ENCODE results near the gene TDRD5. TPM values are rescaled to one million over a fixed set of nuclear protein-coding genes. Genes with fewer than 3 reads are reported as not detected.

TDRD5 gene
- total and polyA plus RNA-seq, 9 donors, result under 0.01 to 0.24 (median 0.16) TPM; not detected in 6

DNA sequence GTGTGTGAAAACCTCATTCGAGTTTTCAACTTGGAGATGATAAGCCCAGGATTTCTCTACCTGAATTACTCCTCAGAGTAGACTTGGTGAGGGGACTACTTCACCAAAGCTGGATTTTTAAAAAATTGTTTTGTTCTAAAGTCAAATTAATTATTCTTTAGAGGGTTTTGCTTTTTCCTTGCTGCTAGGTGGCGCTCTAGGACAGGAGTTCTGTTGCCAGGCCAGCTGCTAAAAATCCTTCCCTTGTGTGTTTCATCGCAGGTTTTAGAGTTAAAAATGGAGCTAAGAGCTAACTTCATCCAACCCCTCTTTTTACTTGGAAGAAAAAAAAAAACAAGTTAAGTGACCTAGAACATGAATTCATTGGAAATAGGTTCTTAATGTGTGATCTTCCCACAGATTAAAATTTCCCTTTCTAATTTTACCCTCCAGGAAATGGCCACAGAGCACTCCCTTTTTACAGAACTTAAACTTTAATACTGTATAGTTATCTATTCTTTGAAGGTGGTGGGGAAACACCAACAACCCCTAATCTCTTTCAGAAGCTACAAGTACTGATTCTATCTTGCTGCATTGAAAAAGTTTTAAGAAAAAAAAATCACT, 114.8 kb downstream of the TDRD5 start:
- no CpG with 5 or more reads among the region's 3 CpGs for WGBS (ENCODE audit: insufficient coverage)
- H3K27me3 ChIP-seq (ENCODE audit: control insufficient read depth, insufficient read depth, low read length), result no peaks in the 10 kb centered on the region

DNA sequence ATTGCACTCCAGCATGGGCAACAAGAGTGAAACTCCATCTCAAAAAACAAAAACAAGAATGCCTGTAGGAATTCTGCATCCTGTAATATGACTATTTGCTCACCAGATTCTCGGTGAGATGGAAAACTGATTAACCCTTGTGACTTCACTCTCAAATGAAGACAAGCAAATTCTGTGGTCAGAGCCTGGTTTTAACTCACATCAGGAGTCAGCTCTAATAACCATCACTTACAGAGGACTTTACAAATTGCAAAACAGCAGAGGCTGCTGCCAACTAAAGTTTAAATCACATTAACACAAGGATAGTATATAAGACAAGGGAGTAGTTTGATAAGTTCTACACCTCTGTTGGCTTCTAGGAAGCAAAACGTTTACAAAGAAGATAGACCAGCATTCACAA, 115.8 kb downstream of the TDRD5 start:
- WGBS (ENCODE audit: insufficient coverage), result no CpG with 5 or more reads among the region's 2 CpGs
- DNase-seq, result no peak
- Histone ChIP-seq H3K27me3 (ENCODE audit: control insufficient read depth, insufficient read depth, low read length) (no peaks in the 10 kb centered on the region), H3K4me3 (ENCODE audit: low read length) (no peak overlapping the region), H3K27ac (ENCODE audit: low read length) (no peak overlapping the region), H3K9me3 (replicated peaks; ENCODE audit: control insufficient read depth, low read depth, low read length) (no peaks in the 10 kb centered on the region), H3K4me1 (ENCODE audit: control insufficient read depth, insufficient read depth, low read length) (peaks cover 14% of the 10 kb centered on the region), H3K36me3 (ENCODE audit: control insufficient read depth, insufficient read depth, low read length) (no peaks in the 10 kb centered on the region)

More for the DNA sequence above, 114.8 kb downstream of the TDRD5 start:
- Histone ChIP-seq H3K36me3 (ENCODE audit: control insufficient read depth, insufficient read depth, low read length) (no peaks in the 10 kb centered on the region), H3K27ac (ENCODE audit: low read length) (no peak overlapping the region), H3K4me1 (ENCODE audit: control insufficient read depth, insufficient read depth, low read length) (peaks cover 14% of the 10 kb centered on the region), H3K9me3 (replicated peaks; ENCODE audit: control insufficient read depth, low read depth, low read length) (no peaks in the 10 kb centered on the region), H3K4me3 (ENCODE audit: low read length) (no peak overlapping the region)
- peak; percentile 88 for DNase-seq

DNA sequence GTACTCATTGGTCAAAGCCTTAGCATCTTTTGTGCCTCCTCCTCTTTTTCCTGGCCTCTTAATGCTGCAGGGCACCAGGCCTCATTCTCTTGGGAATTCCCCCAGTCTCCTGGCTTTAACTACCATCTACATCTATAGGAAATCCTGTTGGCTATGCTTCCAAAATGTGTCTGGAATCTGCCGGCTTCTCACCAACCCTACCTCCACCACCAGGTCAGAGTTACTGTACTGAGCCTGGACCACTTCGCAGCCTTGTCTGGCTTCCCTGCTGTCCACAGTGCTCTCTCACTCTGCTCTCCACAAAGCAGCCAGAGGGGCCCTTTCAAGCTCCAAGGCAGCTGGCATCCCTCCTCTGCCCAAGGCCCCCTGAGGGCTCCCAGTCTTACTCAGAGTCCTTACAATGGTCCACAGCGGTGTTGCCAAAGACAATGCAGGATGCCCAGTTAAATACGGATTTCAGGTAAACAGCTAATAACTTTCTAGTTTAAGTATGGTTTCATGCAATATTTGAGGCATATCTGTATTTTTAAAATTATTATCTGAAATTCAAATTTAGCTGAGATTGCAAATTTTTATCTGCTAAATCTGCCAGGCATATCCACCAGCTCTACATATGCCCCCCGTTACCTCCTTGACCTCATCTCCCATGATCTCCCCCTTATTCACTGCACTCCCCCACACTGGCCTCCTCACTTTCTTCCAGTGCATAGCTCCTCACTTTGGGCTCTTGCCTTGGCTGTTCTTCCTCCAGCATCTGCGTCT, 117.0 kb downstream of the TDRD5 start:
- no peak for DNase-seq
- Histone ChIP-seq H3K9me3 (replicated peaks; ENCODE audit: control insufficient read depth, low read depth, low read length) (no peaks in the 10 kb centered on the region), H3K27me3 (ENCODE audit: control insufficient read depth, insufficient read depth, low read length) (no peaks in the 10 kb centered on the region), H3K4me3 (ENCODE audit: low read length) (no peak overlapping the region), H3K4me1 (ENCODE audit: control insufficient read depth, insufficient read depth, low read length) (peaks cover 14% of the 10 kb centered on the region), H3K36me3 (ENCODE audit: control insufficient read depth, insufficient read depth, low read length) (no peaks in the 10 kb centered on the region), H3K27ac (ENCODE audit: low read length) (no peak overlapping the region)
- 65% methylated on average over 4 of the region's 6 CpGs for WGBS (ENCODE audit: insufficient coverage)

DNA sequence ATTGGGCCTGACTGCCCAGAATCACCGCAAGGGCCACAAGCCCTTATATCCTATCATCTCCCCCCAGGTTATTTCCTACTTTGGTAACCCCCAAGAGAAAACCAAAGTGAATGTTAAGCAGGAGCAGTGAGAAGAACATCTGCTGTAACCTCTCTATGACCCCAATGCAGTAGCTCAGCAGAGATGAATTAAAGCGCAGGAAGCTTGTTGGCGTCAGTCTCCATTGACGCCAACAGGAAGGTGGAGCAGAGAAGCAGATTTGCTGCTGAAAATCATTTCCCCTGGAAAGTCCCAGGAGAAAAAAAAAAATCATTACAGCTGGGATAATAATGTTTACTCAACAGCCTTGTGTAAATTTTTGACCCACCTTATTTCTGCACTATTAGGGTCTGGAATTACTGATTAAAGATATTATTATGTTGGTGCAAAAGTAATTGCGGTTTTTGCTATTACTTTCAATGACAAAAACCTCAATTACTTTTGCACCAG, 118.3 kb downstream of the TDRD5 start:
- WGBS (ENCODE audit: insufficient coverage), result 0% methylated on average over 1 of the region's 5 CpGs
- Histone ChIP-seq H3K9me3 (replicated peaks; ENCODE audit: control insufficient read depth, low read depth, low read length) (peaks cover 10% of the 10 kb centered on the region), H3K27ac (ENCODE audit: low read length) (peak overlapping the region; percentile 60), H3K4me3 (ENCODE audit: low read length) (no peak overlapping the region), H3K36me3 (ENCODE audit: control insufficient read depth, insufficient read depth, low read length) (no peaks in the 10 kb centered on the region), H3K4me1 (ENCODE audit: control insufficient read depth, insufficient read depth, low read length) (peaks cover 14% of the 10 kb centered on the region), H3K27me3 (ENCODE audit: control insufficient read depth, insufficient read depth, low read length) (no peaks in the 10 kb centered on the region)
- peak; percentile 95 for DNase-seq

DNA sequence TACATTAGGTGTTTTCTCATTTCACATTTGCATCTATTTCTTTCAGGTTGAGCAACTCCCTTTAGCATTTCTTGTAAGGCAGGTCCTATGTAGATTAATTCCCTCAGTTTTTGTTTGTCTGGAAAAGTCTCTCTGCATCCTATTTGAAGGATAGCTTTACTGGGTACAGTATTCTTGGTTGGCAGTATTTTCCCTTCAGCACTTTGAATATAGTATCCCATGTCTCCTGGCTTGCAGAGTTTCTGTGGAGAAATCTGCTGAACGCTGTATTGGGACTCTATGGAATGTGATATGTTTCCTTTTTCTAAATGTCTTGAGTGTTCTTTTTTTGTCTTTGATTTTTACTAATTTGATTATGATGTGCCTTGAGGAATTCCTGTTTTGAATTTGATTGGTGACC, 122.5 kb downstream of the TDRD5 start:
- no peaks in the 10 kb centered on the region for H3K27me3 ChIP-seq (ENCODE audit: control insufficient read depth, insufficient read depth, low read length)
- no peak overlapping the region for H3K27ac ChIP-seq (ENCODE audit: low read length)
- H3K4me1 ChIP-seq (ENCODE audit: control insufficient read depth, insufficient read depth, low read length), result peaks cover 12% of the 10 kb centered on the region
- H3K9me3 ChIP-seq (replicated peaks; ENCODE audit: control insufficient read depth, low read depth, low read length), result peaks cover 27% of the 10 kb centered on the region
- H3K36me3 ChIP-seq (ENCODE audit: control insufficient read depth, insufficient read depth, low read length), result no peaks in the 10 kb centered on the region
- WGBS (ENCODE audit: insufficient coverage), result no CpG with 5 or more reads among the region's 1 CpG
- no peak for DNase-seq
- H3K4me3 ChIP-seq (ENCODE audit: low read length), result no peak overlapping the region

DNA sequence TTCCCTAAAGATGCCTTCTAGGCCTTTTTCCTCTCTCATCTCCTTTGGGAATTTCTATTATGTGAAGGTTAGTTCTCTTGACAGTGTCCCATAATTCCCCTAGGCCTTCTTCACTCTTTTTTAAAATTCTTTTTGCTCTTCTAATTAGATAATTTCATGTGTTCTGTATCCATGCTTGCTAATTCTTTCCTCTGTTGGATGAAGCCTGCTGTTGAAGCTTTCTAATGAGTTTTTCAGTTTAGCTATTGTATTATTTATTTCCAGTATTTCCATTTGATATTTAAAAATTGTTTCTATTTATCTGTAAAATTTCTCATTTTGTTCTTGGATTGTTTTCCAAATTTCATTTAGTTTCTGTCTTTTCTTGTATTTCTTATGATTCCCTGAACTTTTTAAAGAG, 123.0 kb downstream of the TDRD5 start:
- no peak overlapping the region for H3K4me3 ChIP-seq (ENCODE audit: low read length)
- no peak for DNase-seq
- H3K27ac ChIP-seq (ENCODE audit: low read length), result no peak overlapping the region
- peaks cover 9% of the 10 kb centered on the region for H3K4me1 ChIP-seq (ENCODE audit: control insufficient read depth, insufficient read depth, low read length)
- no peaks in the 10 kb centered on the region for H3K27me3 ChIP-seq (ENCODE audit: control insufficient read depth, insufficient read depth, low read length)
- H3K9me3 ChIP-seq (replicated peaks; ENCODE audit: control insufficient read depth, low read depth, low read length), result peaks cover 27% of the 10 kb centered on the region
- no peaks in the 10 kb centered on the region for H3K36me3 ChIP-seq (ENCODE audit: control insufficient read depth, insufficient read depth, low read length)

DNA sequence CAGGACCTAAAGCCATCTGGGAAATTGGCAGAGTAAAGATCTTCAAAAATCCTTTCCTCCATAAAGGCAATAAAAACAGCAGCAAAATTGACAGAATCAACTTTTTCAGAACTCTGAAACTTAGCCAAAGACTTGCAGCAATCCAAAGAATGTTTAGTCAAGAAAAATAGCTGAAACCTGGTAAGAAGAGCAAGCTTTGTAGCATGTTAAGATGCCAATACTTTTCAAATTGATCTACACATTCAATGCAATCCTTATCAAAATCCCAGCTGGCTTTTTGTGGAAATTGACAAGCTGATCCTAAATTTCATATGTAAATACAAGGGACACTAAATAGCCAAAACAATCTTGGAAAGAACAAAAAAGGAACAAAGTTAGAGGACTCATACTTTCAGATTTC, 127.6 kb downstream of the TDRD5 start:
- Histone ChIP-seq H3K27ac (ENCODE audit: low read length) (no peak overlapping the region), H3K36me3 (ENCODE audit: control insufficient read depth, insufficient read depth, low read length) (no peaks in the 10 kb centered on the region), H3K4me1 (ENCODE audit: control insufficient read depth, insufficient read depth, low read length) (no peaks in the 10 kb centered on the region), H3K4me3 (ENCODE audit: low read length) (no peak overlapping the region), H3K27me3 (ENCODE audit: control insufficient read depth, insufficient read depth, low read length) (no peaks in the 10 kb centered on the region), H3K9me3 (replicated peaks; ENCODE audit: control insufficient read depth, low read depth, low read length) (peaks cover 23% of the 10 kb centered on the region)
- no peak for DNase-seq

DNA sequence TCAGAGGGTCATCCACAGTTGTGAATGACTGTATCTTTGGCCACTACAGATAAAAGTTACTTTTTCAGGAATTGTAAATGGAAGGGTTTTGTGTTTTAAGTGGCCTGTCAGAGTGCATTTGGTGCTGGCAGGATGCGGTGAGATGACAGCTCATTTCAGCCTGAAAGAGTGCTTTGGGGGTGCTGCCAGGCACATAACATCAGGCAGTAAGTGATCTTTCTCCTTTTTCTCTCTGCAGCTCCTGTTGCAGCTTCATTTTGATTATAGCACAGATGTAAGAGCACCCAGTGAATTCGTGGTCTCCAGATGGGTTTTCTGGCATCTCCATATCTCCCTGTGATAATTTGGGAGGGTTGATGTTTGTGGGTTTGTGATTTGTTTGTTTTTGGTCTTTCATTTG, 136.6 kb downstream of the TDRD5 start:
- H3K4me1 ChIP-seq (ENCODE audit: control insufficient read depth, insufficient read depth, low read length), result no peaks in the 10 kb centered on the region
- 63% methylated on average over 1 of the region's 2 CpGs for WGBS (ENCODE audit: insufficient coverage)
- H3K27ac ChIP-seq (ENCODE audit: low read length), result no peak overlapping the region
- no peak for DNase-seq
- H3K9me3 ChIP-seq (replicated peaks; ENCODE audit: control insufficient read depth, low read depth, low read length), result no peaks in the 10 kb centered on the region
- H3K27me3 ChIP-seq (ENCODE audit: control insufficient read depth, insufficient read depth, low read length), result peaks cover 5% of the 10 kb centered on the region
- no peaks in the 10 kb centered on the region for H3K36me3 ChIP-seq (ENCODE audit: control insufficient read depth, insufficient read depth, low read length)
- no peak overlapping the region for H3K4me3 ChIP-seq (ENCODE audit: low read length)

DNA sequence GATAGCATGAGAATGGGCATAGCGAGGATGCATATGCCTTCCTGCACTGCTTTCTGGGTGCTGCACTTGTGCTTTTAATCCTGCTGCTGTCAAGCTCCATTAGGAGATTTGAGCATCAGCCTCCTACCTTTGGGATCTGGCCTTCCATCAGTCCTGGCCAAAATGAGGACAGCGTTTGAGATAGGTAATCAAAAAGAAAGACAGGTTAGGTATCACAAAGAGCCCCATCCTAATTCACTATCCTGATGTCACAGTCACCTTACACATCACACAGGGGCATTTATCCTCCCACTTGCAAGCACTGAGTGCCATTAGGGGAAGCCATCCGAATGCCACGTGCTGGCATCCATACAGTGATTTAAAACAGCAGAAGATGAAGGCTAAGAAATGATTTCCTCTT, 138.2 kb downstream of the TDRD5 start:
- Histone ChIP-seq H3K9me3 (replicated peaks; ENCODE audit: control insufficient read depth, low read depth, low read length) (no peaks in the 10 kb centered on the region), H3K4me1 (ENCODE audit: control insufficient read depth, insufficient read depth, low read length) (no peaks in the 10 kb centered on the region)
- WGBS (ENCODE audit: insufficient coverage), result 100% methylated on average over 1 of the region's 4 CpGs

DNA sequence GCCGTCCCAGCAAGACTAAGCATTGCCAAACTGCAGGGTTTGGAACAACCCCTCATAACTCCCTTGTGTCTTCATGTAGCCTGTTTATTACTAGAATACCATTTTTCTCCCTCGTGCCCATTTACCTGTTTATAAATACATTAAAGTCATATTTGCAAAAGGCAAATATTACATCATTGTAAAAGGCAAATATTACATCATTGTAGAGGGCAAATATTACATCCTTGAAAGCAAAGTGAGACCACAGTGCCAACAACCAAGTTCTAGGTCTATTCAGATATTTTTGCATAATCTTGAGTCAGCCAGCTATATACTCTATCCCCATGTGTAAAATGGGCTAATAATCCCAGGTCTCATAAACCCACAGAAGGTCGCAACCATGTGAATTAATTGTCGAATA, 140.0 kb downstream of the TDRD5 start:
- H3K27me3 ChIP-seq (ENCODE audit: control insufficient read depth, insufficient read depth, low read length), result peaks cover 5% of the 10 kb centered on the region
- no CpG with 5 or more reads among the region's 4 CpGs for WGBS (ENCODE audit: insufficient coverage)

More for the DNA sequence above, 138.2 kb downstream of the TDRD5 start:
- H3K27me3 ChIP-seq (ENCODE audit: control insufficient read depth, insufficient read depth, low read length), result peaks cover 5% of the 10 kb centered on the region
- DNase-seq, result no peak
- H3K4me3 ChIP-seq (ENCODE audit: low read length), result no peak overlapping the region
- H3K36me3 ChIP-seq (ENCODE audit: control insufficient read depth, insufficient read depth, low read length), result no peaks in the 10 kb centered on the region
- no peak overlapping the region for H3K27ac ChIP-seq (ENCODE audit: low read length)

More for the DNA sequence above, 140.0 kb downstream of the TDRD5 start:
- no peaks in the 10 kb centered on the region for H3K4me1 ChIP-seq (ENCODE audit: control insufficient read depth, insufficient read depth, low read length)
- H3K27ac ChIP-seq (ENCODE audit: low read length), result no peak overlapping the region
- no peaks in the 10 kb centered on the region for H3K9me3 ChIP-seq (replicated peaks; ENCODE audit: control insufficient read depth, low read depth, low read length)
- no peak for DNase-seq
- H3K36me3 ChIP-seq (ENCODE audit: control insufficient read depth, insufficient read depth, low read length), result no peaks in the 10 kb centered on the region
- H3K4me3 ChIP-seq (ENCODE audit: low read length), result no peak overlapping the region

Data from muscle of leg (tissue), 11 donors.